ENCODE results near the gene PKIB.

GRCh38 chr6:122678841-122679240, 68.6 kb downstream of the PKIB start:
- TF ChIP-seq CTCF (IDR thresholded peaks at IDR 0.05; ENCODE audit: low read depth, low read length) (no peak), EZH2phosphoT487 (IDR thresholded peaks at IDR 0.05; ENCODE audit: low read depth) (no peak)
